Ishikawa (cell line): ENCODE measurements around the gene PIPOX.

ENCODE experiments used
- CEBPB ChIP-seq: IDR thresholded peaks from 2 replicates; pipeline ENCODE4 v1.6.1; 2012
- CREB1 ChIP-seq: IDR thresholded peaks from 2 replicates; pipeline ENCODE4 v1.6.1; 2012; ENCODE audit warnings: low read depth
- EGR1 ChIP-seq: IDR thresholded peaks from 2 replicates; pipeline ENCODE4 v1.6.1; 2012
- EP300 ChIP-seq: IDR thresholded peaks from 2 replicates; pipeline ENCODE4 v1.6.1; 2012; ENCODE audit warnings: borderline replicate concordance
- FOXM1 ChIP-seq: IDR thresholded peaks from 2 replicates; pipeline ENCODE4 v1.6.1; 2012; ENCODE audit warnings: low read depth, borderline replicate concordance
- NFIC ChIP-seq: IDR thresholded peaks from 2 replicates; pipeline ENCODE4 v1.6.1; 2012
- RAD21 ChIP-seq: IDR thresholded peaks from 2 replicates; pipeline ENCODE4 v1.6.1; 2012; ENCODE audit warnings: low read depth
- TAF1 ChIP-seq: IDR thresholded peaks from 2 replicates; pipeline ENCODE4 v1.6.1; 2012; ENCODE audit warnings: low read depth, mild to moderate bottlenecking
- TCF12 ChIP-seq: IDR thresholded peaks from 2 replicates; pipeline ENCODE4 v1.6.1; 2012; ENCODE audit warnings: low read depth
- TEAD4 ChIP-seq: IDR thresholded peaks from 2 replicates; pipeline ENCODE4 v1.6.1; 2012
- YY1 ChIP-seq: IDR thresholded peaks from 2 replicates; pipeline ENCODE4 v1.6.1; 2012; ENCODE audit warnings: low read depth
- ZBTB7A ChIP-seq: IDR thresholded peaks from 2 replicates; pipeline ENCODE4 v1.6.1; 2012; ENCODE audit warnings: low read depth
- TF ChIP-seq, protein P1 (sequence below): IDR thresholded peaks from 2 replicates; pipeline ENCODE4 v1.6.1; 2012; ENCODE audit warnings: low read depth, mild to moderate bottlenecking
- TF ChIP-seq, protein P2 (sequence below): IDR thresholded peaks from 2 replicates; pipeline ENCODE4 v1.6.1; 2012
- TF ChIP-seq, protein P3 (sequence below): IDR thresholded peaks from 2 replicates; pipeline ENCODE4 v1.6.1; 2012

PIPOX gene

DNA sequence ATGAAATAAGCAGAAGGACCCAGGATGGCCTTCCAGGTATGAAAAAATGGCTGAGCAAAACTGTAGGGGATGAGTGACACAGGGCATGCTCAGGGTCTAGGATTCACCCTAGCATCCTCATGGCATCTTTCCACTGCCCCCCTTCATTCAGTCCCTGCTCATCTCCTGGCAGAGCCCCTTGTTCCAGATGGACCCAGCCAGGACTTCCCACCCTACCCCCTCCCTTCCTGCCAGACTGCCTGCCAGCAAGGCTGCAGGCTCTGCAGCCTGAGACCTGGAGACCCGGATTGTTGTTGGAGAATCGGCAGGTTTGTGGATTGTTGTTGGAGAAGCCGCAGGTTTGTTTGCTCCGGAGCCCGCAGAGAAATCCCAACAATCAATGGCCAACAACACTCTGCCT lies 43.7 kb upstream of the PIPOX start:
- TF ChIP-seq TEAD4 = no peak
- TF ChIP-seq CEBPB = no peak
- no peak for TF ChIP-seq EGR1
- no peak for TF ChIP-seq FOXM1
- TF ChIP-seq RAD21 = no peak
- TF ChIP-seq TAF1 = no peak
- TF ChIP-seq CREB1 = no peak
- TF ChIP-seq, protein P1, sequence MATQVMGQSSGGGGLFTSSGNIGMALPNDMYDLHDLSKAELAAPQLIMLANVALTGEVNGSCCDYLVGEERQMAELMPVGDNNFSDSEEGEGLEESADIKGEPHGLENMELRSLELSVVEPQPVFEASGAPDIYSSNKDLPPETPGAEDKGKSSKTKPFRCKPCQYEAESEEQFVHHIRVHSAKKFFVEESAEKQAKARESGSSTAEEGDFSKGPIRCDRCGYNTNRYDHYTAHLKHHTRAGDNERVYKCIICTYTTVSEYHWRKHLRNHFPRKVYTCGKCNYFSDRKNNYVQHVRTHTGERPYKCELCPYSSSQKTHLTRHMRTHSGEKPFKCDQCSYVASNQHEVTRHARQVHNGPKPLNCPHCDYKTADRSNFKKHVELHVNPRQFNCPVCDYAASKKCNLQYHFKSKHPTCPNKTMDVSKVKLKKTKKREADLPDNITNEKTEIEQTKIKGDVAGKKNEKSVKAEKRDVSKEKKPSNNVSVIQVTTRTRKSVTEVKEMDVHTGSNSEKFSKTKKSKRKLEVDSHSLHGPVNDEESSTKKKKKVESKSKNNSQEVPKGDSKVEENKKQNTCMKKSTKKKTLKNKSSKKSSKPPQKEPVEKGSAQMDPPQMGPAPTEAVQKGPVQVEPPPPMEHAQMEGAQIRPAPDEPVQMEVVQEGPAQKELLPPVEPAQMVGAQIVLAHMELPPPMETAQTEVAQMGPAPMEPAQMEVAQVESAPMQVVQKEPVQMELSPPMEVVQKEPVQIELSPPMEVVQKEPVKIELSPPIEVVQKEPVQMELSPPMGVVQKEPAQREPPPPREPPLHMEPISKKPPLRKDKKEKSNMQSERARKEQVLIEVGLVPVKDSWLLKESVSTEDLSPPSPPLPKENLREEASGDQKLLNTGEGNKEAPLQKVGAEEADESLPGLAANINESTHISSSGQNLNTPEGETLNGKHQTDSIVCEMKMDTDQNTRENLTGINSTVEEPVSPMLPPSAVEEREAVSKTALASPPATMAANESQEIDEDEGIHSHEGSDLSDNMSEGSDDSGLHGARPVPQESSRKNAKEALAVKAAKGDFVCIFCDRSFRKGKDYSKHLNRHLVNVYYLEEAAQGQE = no peak
- TF ChIP-seq TCF12 = no peak
- TF ChIP-seq ZBTB7A = no peak
- no peak for TF ChIP-seq NFIC
- no peak for TF ChIP-seq EP300
- no peak for TF ChIP-seq YY1

DNA sequence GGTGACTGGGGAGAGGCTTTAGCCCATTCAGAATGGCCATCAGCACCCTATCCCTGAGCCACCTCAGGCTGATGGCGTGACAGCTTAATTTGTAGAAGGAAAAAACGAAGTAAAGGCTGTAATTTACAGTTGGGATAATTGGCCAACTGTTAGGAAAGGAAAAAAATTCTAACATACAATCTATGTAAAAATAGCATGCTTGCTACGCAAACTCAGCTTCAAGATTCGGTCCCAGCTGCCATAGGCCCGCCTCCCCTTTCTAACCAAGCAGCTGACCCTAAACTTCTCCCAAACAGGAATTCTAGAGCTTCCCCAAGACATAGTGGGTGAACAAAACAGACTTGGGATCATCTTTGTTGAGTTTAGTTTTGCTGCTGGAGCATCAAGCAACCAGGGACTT lies 42.0 kb upstream of the PIPOX start:
- TF ChIP-seq, protein P1 = no peak
- no peak for TF ChIP-seq FOXM1
- no peak for TF ChIP-seq EP300
- TF ChIP-seq EGR1 = no peak
- no peak for TF ChIP-seq ZBTB7A
- no peak for TF ChIP-seq CREB1
- no peak for TF ChIP-seq CEBPB
- TF ChIP-seq RAD21 = no peak
- no peak for TF ChIP-seq NFIC
- no peak for TF ChIP-seq TCF12
- TF ChIP-seq, protein P2, sequence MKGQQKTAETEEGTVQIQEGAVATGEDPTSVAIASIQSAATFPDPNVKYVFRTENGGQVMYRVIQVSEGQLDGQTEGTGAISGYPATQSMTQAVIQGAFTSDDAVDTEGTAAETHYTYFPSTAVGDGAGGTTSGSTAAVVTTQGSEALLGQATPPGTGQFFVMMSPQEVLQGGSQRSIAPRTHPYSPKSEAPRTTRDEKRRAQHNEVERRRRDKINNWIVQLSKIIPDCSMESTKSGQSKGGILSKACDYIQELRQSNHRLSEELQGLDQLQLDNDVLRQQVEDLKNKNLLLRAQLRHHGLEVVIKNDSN = no peak
- no peak for TF ChIP-seq YY1
- TF ChIP-seq, protein P3, sequence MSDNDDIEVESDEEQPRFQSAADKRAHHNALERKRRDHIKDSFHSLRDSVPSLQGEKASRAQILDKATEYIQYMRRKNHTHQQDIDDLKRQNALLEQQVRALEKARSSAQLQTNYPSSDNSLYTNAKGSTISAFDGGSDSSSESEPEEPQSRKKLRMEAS = no peak
- no peak for TF ChIP-seq TAF1
- TF ChIP-seq TEAD4 = no peak

DNA sequence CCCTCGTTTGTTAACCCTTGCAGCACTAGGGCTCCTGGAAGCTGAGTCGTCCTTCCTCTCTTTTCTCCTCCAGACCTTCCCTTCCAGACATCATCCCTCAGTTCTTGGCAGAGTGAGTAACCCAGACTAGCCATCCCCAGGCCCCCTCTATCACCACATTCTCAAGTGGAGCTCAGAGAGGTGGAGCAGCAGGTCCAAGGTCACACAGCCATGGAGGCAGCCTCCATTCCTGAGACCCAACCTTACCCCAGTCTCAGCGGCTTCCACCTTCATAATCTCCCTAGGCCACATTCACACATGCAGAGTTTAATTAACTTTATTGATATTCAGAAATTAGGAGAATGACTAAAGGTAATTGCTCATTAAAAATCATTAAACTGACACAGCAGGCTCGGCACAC lies 40.1 kb upstream of the PIPOX start:
- TF ChIP-seq TAF1 (no peak), CREB1 (no peak), ZBTB7A (no peak)
- TF ChIP-seq, protein P3 = no peak

DNA sequence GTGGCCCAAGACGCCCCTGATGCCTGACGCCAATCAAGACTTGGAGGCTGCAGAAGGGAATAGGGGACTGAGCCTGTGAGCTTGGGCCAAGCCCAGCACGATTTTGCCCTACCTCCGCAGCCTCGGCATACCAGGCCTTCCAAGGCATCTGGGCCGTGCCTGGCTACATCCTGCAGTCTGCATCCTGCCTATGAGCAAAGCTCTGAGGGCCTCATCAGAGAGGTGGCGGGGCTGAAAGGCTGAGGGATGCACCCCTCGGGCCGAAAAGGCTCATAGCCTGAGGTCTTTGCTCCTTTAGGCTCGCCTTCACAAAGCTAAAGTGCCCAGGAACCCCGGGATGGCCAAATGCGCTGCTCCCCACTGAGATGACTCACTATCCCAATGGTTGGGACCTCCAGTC lies 39.7 kb upstream of the PIPOX start:
- TF ChIP-seq EP300 (no peak), ZBTB7A (no peak), TCF12 (no peak), CREB1 (no peak), EGR1 (no peak), RAD21 (no peak)
- TF ChIP-seq, protein P1 = no peak
- TF ChIP-seq, protein P3 = no peak
- TF ChIP-seq, protein P2 = no peak

DNA sequence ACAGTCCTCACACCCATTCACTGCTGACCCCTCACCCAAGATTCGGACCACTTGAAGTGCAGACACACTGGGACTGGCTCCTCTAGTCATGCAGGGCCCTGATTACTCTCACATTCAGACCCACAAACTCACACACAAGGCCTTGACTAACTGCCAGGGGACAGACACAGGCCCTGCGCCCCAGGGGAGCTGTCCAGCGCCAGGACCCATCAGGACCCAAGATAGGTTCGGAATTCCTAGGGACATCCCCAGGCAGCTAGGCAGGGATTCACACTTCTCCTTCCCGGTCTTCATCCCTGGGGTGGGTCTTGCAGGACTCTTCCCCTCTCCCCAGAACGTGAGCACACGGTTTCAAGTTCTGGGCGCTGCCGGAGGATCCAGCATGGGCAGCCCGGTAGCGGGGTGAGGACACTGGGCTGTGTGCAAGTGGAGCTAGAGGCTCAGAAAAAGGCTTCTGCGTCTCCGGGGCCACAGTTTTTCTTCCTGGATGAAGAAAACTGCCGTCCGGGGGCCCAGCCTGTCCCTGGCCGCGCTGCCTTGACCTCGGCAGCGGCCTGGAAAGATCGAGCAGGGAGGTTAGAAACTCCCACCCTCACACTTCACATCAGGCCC lies 38.8 kb upstream of the PIPOX start:
- no peak for TF ChIP-seq ZBTB7A
- TF ChIP-seq, protein P1 = peak; percentile 91
